ENCODE data around the gene ZBED6.

- TF ChIP-seq CTCF (IDR thresholded peaks at IDR 0.05 in 2 of 3, conservative IDR thresholded peaks at IDR 0.05 in 1 of 3; ENCODE audit: insufficient read depth in 2 of 3, low read depth in 1 of 3, low read length in 3 of 3) (0 out of 6 replicates have a peak, but pooled peaks of 1 of the 3 experiments have one; percentile 14), BRF1 (IDR thresholded peaks at IDR 0.05; ENCODE audit: borderline replicate concordance, extremely low read depth, insufficient read length) (no peak), ZNF277 (CRISPR knock-in tag; IDR thresholded peaks at IDR 0.05; ENCODE audit: borderline replicate concordance) (no peak), CBX3 (IDR thresholded peaks at IDR 0.05; ENCODE audit: borderline replicate concordance in 1 of 2, low read length in 2 of 2) (no peak), HNRNPK (IDR thresholded peaks at IDR 0.05; ENCODE audit: low read depth, low read length, poor library complexity, severe bottlenecking) (no peak)
Observed at GRCh38 chr1:203835476-203835875, 40.1 kb downstream of the ZBED6 start.

Data from K562 (cell line).